Astrocyte (in vitro differentiated cells and primary cell): ENCODE data around the gene DOK5. TPM values are rescaled to one million over a fixed set of nuclear protein-coding genes. Genes with fewer than 3 reads are reported as not detected.

Source experiments
- DNase-seq: peaks from one replicate; pipeline ENCODE4 v3.0.0-alpha.2; 2010; ENCODE audit warnings: low read depth
- FAIRE-seq: peaks from 2 replicates; lab custom pipeline; 2011; peaks lifted over from hg19 to GRCh38; lab: Jason Lieb, UNC
- H2AFZ ChIP-seq: 2 replicates; pipeline ENCODE4 v1.6.0; 2012; ENCODE audit warnings: low read depth, low read length, inconsistent platforms
- H3K27ac ChIP-seq: 2 replicates; pipeline ENCODE4 v1.5.1; 2011; ENCODE audit warnings: low read depth, low read length, inconsistent platforms
- H3K27me3 ChIP-seq: 2 replicates; pipeline ENCODE4 v1.6.0; 2011; ENCODE audit warnings: low read length, inconsistent platforms; ENCODE audit not compliant: insufficient read depth
- H3K36me3 ChIP-seq: 2 replicates; pipeline ENCODE4 v1.5.1; 2011; ENCODE audit warnings: low read length, inconsistent platforms; ENCODE audit not compliant: insufficient read depth
- H3K4me1 ChIP-seq: 2 replicates; pipeline ENCODE4 v1.5.1; 2011; ENCODE audit warnings: low read length, inconsistent platforms; ENCODE audit not compliant: insufficient read depth
- H3K4me2 ChIP-seq: 2 replicates; pipeline ENCODE4 v1.6.0; 2012; ENCODE audit warnings: low read length, inconsistent platforms
- H3K4me3 ChIP-seq: 2 replicates; pipeline ENCODE4 v1.5.1; 2011; ENCODE audit warnings: low read depth, mild to moderate bottlenecking, low read length, inconsistent platforms; ENCODE audit not compliant: insufficient read depth
- H3K79me2 ChIP-seq: 2 replicates; pipeline ENCODE4 v1.6.0; 2012; ENCODE audit warnings: mild to moderate bottlenecking, low read length, inconsistent platforms; ENCODE audit not compliant: insufficient read depth
- H3K9ac ChIP-seq: 2 replicates; pipeline ENCODE4 v1.6.0; 2012; ENCODE audit warnings: mild to moderate bottlenecking, low read length, inconsistent platforms
- H3K9me3 ChIP-seq: 2 replicates; pipeline ENCODE4 v1.5.1; 2012; ENCODE audit warnings: low read depth, mild to moderate bottlenecking, low read length, inconsistent platforms; ENCODE audit not compliant: insufficient read depth
- H4K20me1 ChIP-seq: 2 replicates; pipeline ENCODE4 v1.6.0; 2012; ENCODE audit warnings: low read length, inconsistent platforms; ENCODE audit not compliant: insufficient read depth
- H3K27ac Mint-ChIP-seq: one replicate; pipeline ENCODE4 v1.8.0; 2021; ENCODE audit warnings: mild to moderate bottlenecking, mixed read lengths; ENCODE audit not compliant: unreplicated experiment
- H3K27me3 Mint-ChIP-seq: one replicate; pipeline ENCODE4 v1.8.0; 2021; ENCODE audit warnings: low read depth, mixed read lengths; ENCODE audit not compliant: unreplicated experiment
- H3K36me3 Mint-ChIP-seq: one replicate; pipeline ENCODE4 v1.8.0; 2021; ENCODE audit warnings: low read depth, mixed read lengths; ENCODE audit not compliant: unreplicated experiment
- H3K4me1 Mint-ChIP-seq: one replicate; pipeline ENCODE4 v1.8.0; 2021; ENCODE audit warnings: low read depth, mixed read lengths; ENCODE audit not compliant: unreplicated experiment
- H3K4me3 Mint-ChIP-seq: one replicate; pipeline ENCODE4 v1.8.0; 2021; ENCODE audit warnings: mild to moderate bottlenecking, moderate library complexity, mixed read lengths; ENCODE audit not compliant: unreplicated experiment
- H3K9me3 Mint-ChIP-seq: one replicate; pipeline ENCODE4 v1.8.0; 2021; ENCODE audit warnings: mild to moderate bottlenecking, mixed read lengths; ENCODE audit not compliant: unreplicated experiment
- EZH2 ChIP-seq: IDR thresholded peaks from 2 replicates; pipeline ENCODE4 v1.6.1; 2012; ENCODE audit warnings: mild to moderate bottlenecking, low read length, inconsistent platforms; ENCODE audit not compliant: insufficient read depth
- total RNA-seq: library from RNA; stranded (reverse); gene quantifications from 2 replicates; pipeline ENCODE4 v1.2.1, GENCODE V29; 2021
- TF ChIP-seq, protein P1 (sequence below): IDR thresholded peaks from 2 replicates; pipeline ENCODE4 v1.5.1; 2011; ENCODE audit warnings: low read depth, mild to moderate bottlenecking, inconsistent platforms, low read length, moderate library complexity; ENCODE audit not compliant: insufficient read depth

Gene DOK5
- total RNA-seq, 1 donor from 2014 or later: 1.2 TPM

GRCh38 chr20:54661265-54661664, 185.9 kb downstream of the DOK5 start:
- no peak overlapping the region for H3K4me2 ChIP-seq
- no peak for TF ChIP-seq EZH2
- TF ChIP-seq, protein P1, sequence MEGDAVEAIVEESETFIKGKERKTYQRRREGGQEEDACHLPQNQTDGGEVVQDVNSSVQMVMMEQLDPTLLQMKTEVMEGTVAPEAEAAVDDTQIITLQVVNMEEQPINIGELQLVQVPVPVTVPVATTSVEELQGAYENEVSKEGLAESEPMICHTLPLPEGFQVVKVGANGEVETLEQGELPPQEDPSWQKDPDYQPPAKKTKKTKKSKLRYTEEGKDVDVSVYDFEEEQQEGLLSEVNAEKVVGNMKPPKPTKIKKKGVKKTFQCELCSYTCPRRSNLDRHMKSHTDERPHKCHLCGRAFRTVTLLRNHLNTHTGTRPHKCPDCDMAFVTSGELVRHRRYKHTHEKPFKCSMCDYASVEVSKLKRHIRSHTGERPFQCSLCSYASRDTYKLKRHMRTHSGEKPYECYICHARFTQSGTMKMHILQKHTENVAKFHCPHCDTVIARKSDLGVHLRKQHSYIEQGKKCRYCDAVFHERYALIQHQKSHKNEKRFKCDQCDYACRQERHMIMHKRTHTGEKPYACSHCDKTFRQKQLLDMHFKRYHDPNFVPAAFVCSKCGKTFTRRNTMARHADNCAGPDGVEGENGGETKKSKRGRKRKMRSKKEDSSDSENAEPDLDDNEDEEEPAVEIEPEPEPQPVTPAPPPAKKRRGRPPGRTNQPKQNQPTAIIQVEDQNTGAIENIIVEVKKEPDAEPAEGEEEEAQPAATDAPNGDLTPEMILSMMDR: no peak

GRCh38 chr20:54661880-54662465, 186.6 kb downstream of the DOK5 start:
- TF ChIP-seq, protein P1: no peak
- TF ChIP-seq EZH2: no peak
- no peaks in the 10 kb centered on the region for H3K4me1 Mint-ChIP-seq

More at GRCh38 chr20:54661265-54661664, 185.9 kb downstream of the DOK5 start:
- H3K79me2 ChIP-seq: no peaks in the 10 kb centered on the region
- no peaks in the 10 kb centered on the region for H3K4me1 ChIP-seq
- H3K9me3 ChIP-seq: no peaks in the 10 kb centered on the region
- DNase-seq: no peak
- no peaks in the 10 kb centered on the region for H3K36me3 Mint-ChIP-seq
- peaks cover 3% of the 10 kb centered on the region for H3K27me3 Mint-ChIP-seq
- H4K20me1 ChIP-seq: no peaks in the 10 kb centered on the region
- H3K27me3 ChIP-seq: no peaks in the 10 kb centered on the region
- no peak overlapping the region for H3K9ac ChIP-seq
- H3K27ac ChIP-seq: no peak overlapping the region
- no peak for FAIRE-seq
- H3K4me1 Mint-ChIP-seq: no peaks in the 10 kb centered on the region
- H3K4me3 Mint-ChIP-seq: no peak overlapping the region
- H3K9me3 Mint-ChIP-seq: no peaks in the 10 kb centered on the region
- H2AFZ ChIP-seq: no peak overlapping the region
- H3K36me3 ChIP-seq: no peaks in the 10 kb centered on the region
- no peak overlapping the region for H3K27ac Mint-ChIP-seq
- H3K4me3 ChIP-seq: no peak overlapping the region

DNA sequence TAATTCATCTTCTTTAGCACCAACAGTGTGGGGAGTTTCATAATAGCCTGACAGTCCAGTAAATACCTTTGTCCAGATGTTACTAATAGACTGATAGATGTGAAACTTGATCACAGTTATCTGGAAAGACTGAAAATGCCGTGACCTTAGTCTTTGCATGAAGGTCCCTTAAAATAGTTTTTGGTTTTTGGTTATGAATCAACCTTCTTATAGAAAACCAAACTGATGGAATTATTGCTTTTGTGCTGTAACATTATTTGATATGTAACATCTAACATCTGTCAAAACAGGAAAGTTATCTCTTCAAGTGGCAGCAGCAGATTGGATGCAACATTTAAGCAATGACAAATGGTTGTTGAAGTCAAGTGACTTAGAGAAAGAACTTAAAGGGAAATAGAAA, 190.4 kb downstream of the DOK5 start:
- no peaks in the 10 kb centered on the region for H3K9me3 ChIP-seq
- no peak for FAIRE-seq
- no peaks in the 10 kb centered on the region for H3K36me3 Mint-ChIP-seq

More at GRCh38 chr20:54661880-54662465, 186.6 kb downstream of the DOK5 start:
- DNase-seq (no peak), FAIRE-seq (no peak)
- H3K4me2 ChIP-seq: no peak overlapping the region
- Mint-ChIP-seq H3K27me3 (peaks cover 9% of the 10 kb centered on the region), H3K4me3 (no peak overlapping the region), H3K9me3 (no peaks in the 10 kb centered on the region), H3K36me3 (no peaks in the 10 kb centered on the region), H3K27ac (no peak overlapping the region)
- H3K27ac ChIP-seq: no peak overlapping the region
- no peaks in the 10 kb centered on the region for H3K4me1 ChIP-seq
- H2AFZ ChIP-seq: no peak overlapping the region
- no peaks in the 10 kb centered on the region for H3K79me2 ChIP-seq
- no peak overlapping the region for H3K4me3 ChIP-seq
- H4K20me1 ChIP-seq: no peaks in the 10 kb centered on the region
- no peaks in the 10 kb centered on the region for H3K9me3 ChIP-seq
- H3K9ac ChIP-seq: no peak overlapping the region
- H3K27me3 ChIP-seq: no peaks in the 10 kb centered on the region
- H3K36me3 ChIP-seq: no peaks in the 10 kb centered on the region

More for the DNA sequence above, 190.4 kb downstream of the DOK5 start:
- no peaks in the 10 kb centered on the region for H3K79me2 ChIP-seq
- H3K4me3 ChIP-seq: no peak overlapping the region
- no peak overlapping the region for H3K4me2 ChIP-seq
- no peak overlapping the region for H3K27ac ChIP-seq
- no peak for DNase-seq
- H3K9ac ChIP-seq: no peak overlapping the region
- no peak overlapping the region for H3K4me3 Mint-ChIP-seq
- H3K27me3 Mint-ChIP-seq: peaks cover 30% of the 10 kb centered on the region
- H4K20me1 ChIP-seq: no peaks in the 10 kb centered on the region
- H3K4me1 ChIP-seq: no peaks in the 10 kb centered on the region
- H3K36me3 ChIP-seq: no peaks in the 10 kb centered on the region
- H2AFZ ChIP-seq: no peak overlapping the region
- no peaks in the 10 kb centered on the region for H3K9me3 Mint-ChIP-seq
- no peaks in the 10 kb centered on the region for H3K4me1 Mint-ChIP-seq
- H3K27ac Mint-ChIP-seq: no peak overlapping the region
- TF ChIP-seq EZH2: no peak
- TF ChIP-seq, protein P1: no peak
- H3K27me3 ChIP-seq: no peaks in the 10 kb centered on the region
